ENCODE data around the gene DENND1B. TPM values are rescaled to one million over a fixed set of nuclear protein-coding genes. Genes with fewer than 3 reads are reported as not detected.

Gene DENND1B
- total RNA-seq, 1 experiment from 2014 or later, result 6.3 TPM

DNA sequence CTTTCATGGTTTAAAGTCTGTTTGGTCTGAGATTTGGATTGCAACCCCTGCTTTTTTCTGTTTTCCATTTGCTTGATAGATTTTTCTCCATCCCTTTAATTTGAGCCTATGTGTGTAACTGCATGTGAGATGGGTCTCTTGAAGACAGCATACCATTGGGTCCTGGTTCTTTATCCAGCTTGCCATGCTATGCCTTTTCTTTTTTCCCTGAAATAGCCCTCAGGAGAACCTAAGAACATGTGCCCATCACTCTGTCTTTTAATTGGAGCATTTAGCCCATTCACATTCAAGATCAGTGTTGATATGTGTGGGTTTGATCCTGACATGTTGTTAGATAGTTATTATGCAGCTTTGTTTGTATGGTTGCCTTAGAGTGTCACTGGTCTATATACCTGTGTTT lies 21.7 kb upstream of the DENND1B start:
- Histone ChIP-seq H4K8ac (replicated peaks; ENCODE audit: insufficient read length, low read depth, low read length) (no peak overlapping the region), H3K56ac (ENCODE audit: insufficient read length, low read depth, low read length) (no peak overlapping the region), H3K23ac (ENCODE audit: insufficient read length, low read depth, low read length) (no peak overlapping the region), H4K5ac (ENCODE audit: insufficient read length, low read depth, low read length) (no peak overlapping the region), H2BK12ac (ENCODE audit: insufficient read length, low read depth, low read length) (no peak overlapping the region), H2AK5ac (ENCODE audit: insufficient read length, low read length) (no peak overlapping the region), H2BK5ac (ENCODE audit: insufficient read length, low read length) (no peak overlapping the region), H3K9me3 (ENCODE audit: control insufficient read depth, low read depth, low read length) (no peaks in the 10 kb centered on the region), H4K91ac (ENCODE audit: insufficient read length, low read depth, low read length) (no peak overlapping the region), H2BK20ac (ENCODE audit: low read depth, low read length, poor library complexity, severe bottlenecking) (no peak overlapping the region), H3K23me2 (ENCODE audit: insufficient read length, low read depth, low read length, poor library complexity, severe bottlenecking) (no peaks in the 10 kb centered on the region), H3K18ac (ENCODE audit: insufficient read length, low read depth, low read length) (no peak overlapping the region), H3K79me2 (ENCODE audit: insufficient read depth, low read length) (no peaks in the 10 kb centered on the region), H3T11ph (ENCODE audit: low read length) (no peak overlapping the region), H3K4me2 (ENCODE audit: insufficient read depth, insufficient read length, low read length) (no peak overlapping the region), H4K20me1 (ENCODE audit: control insufficient read depth, insufficient read depth, insufficient read length) (no peaks in the 10 kb centered on the region), H2AFZ (ENCODE audit: low read length) (no peak overlapping the region), H2BK15ac (ENCODE audit: low read depth, low read length) (no peak overlapping the region), H3K9ac (ENCODE audit: extremely low read depth, insufficient read length, low read length) (no peak overlapping the region), H3K14ac (ENCODE audit: insufficient read depth, low read length) (no peak overlapping the region), H3K27ac (ENCODE audit: insufficient read length, low read depth, low read length) (no peak overlapping the region), H3K4ac (ENCODE audit: low read depth, low read length) (no peak overlapping the region), H3K4me1 (ENCODE audit: insufficient read depth, low read length) (peaks cover 4% of the 10 kb centered on the region; the same call in 1 of the 2 replicates), H3K79me1 (ENCODE audit: insufficient read depth, low read depth, low read length, poor library complexity, severe bottlenecking) (no peaks in the 10 kb centered on the region), H2BK120ac (ENCODE audit: low read depth, low read length, poor library complexity, severe bottlenecking) (no peak overlapping the region), H3K27me3 (ENCODE audit: insufficient read depth, low read length) (no peaks in the 10 kb centered on the region)
- TF ChIP-seq, protein P1, sequence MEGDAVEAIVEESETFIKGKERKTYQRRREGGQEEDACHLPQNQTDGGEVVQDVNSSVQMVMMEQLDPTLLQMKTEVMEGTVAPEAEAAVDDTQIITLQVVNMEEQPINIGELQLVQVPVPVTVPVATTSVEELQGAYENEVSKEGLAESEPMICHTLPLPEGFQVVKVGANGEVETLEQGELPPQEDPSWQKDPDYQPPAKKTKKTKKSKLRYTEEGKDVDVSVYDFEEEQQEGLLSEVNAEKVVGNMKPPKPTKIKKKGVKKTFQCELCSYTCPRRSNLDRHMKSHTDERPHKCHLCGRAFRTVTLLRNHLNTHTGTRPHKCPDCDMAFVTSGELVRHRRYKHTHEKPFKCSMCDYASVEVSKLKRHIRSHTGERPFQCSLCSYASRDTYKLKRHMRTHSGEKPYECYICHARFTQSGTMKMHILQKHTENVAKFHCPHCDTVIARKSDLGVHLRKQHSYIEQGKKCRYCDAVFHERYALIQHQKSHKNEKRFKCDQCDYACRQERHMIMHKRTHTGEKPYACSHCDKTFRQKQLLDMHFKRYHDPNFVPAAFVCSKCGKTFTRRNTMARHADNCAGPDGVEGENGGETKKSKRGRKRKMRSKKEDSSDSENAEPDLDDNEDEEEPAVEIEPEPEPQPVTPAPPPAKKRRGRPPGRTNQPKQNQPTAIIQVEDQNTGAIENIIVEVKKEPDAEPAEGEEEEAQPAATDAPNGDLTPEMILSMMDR (conservative IDR thresholded peaks at IDR 0.05), result no peak
- Mint-ChIP-seq H3K9me3 (peaks cover 20 to 29% of the 10 kb centered on the region in 2 experiments), H3K27ac (no peak overlapping the region), H3K36me3 (ENCODE audit: insufficient read depth in 1 of 3, low read depth in 3 of 3) (peaks cover 15 to 30% (median 16%) of the 10 kb centered on the region in 3 experiments), H3K4me1 (peaks cover 11 to 12% of the 10 kb centered on the region in 2 experiments), H3K27me3 (ENCODE audit: low read depth) (peaks cover 4% of the 10 kb centered on the region), H3K4me3 (no peak overlapping the region)
- DNase-seq, result no peak
